ENCODE measurements around the gene ARR3. TPM values are rescaled to one million over a fixed set of nuclear protein-coding genes. Genes with fewer than 3 reads are reported as not detected.
A peak's percentile ranks its signal among the peaks of the same experiment; 100 is the strongest.
"Not testable (repeated sequence)": the region's sequence is repeated elsewhere in the genome, so short reads cannot be mapped to it uniquely, and the experiment has no call there.

Gene ARR3
- total RNA-seq, 1 donor from 2014 or later: not detected

DNA sequence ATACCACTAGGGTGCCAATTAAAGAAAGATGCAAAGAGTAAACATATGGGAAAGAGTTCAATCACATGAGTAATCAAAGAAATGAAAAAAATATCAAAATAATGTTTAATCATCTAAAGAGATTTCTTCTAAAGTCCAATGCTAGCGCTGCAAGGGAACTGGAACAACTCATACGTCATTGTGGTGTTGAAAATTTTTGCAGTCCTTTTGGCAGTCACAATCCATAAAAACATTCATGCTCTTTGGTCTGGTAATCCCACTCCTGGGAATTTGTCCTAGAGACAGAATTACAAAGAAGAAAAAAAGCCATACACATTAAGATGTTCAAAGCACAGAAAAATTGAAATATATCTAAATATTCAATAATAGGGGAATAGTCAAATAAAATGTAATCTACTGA, 12.7 kb upstream of the ARR3 start:
- TF ChIP-seq, protein P1, sequence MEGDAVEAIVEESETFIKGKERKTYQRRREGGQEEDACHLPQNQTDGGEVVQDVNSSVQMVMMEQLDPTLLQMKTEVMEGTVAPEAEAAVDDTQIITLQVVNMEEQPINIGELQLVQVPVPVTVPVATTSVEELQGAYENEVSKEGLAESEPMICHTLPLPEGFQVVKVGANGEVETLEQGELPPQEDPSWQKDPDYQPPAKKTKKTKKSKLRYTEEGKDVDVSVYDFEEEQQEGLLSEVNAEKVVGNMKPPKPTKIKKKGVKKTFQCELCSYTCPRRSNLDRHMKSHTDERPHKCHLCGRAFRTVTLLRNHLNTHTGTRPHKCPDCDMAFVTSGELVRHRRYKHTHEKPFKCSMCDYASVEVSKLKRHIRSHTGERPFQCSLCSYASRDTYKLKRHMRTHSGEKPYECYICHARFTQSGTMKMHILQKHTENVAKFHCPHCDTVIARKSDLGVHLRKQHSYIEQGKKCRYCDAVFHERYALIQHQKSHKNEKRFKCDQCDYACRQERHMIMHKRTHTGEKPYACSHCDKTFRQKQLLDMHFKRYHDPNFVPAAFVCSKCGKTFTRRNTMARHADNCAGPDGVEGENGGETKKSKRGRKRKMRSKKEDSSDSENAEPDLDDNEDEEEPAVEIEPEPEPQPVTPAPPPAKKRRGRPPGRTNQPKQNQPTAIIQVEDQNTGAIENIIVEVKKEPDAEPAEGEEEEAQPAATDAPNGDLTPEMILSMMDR (IDR thresholded peaks at IDR 0.05; ENCODE audit: unreplicated experiment): no peak
- no peak overlapping the region for H3K4me3 Mint-ChIP-seq (ENCODE audit: unreplicated experiment)

DNA sequence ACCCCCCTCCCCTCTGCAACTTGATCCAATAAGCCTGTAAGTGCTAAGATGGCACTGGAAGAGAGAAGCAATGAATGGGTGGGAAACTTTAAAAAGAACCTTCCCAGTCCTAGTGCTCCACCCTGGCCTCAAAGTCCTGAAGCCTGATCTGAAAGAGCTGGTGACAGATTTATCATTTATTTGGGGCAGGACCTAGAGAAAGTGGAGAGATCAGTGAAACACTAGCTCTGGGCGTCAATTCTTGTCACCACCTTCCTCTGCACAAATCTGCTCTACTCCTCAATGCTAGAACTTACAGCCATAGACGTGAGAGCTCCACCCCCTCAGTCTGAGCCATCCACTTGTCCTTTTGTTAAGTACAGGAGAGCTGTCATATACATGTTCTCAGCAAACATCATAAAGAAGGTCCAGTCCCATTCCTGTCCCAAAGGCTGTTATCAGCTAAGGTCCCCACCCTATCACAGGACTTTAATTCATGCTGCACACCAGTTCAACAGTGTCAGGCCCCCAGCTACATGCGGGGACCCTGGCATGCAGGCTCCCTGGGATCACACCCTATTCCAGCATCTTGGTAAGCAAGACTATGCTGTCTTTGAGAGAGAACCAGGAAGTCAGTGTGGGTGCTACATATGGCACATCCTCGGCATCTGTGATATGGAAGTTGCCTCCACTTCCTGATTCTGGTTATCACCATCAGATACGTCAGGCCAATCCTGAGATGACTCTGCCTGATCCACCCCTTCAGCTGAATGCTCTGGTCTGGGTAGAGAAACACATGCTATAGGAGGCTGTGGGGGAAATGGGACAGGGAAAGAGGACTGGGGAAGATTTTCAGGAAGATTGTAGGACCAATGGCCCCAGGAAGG, 10.5 kb upstream of the ARR3 start:
- Mint-ChIP-seq H3K27me3 (ENCODE audit: unreplicated experiment) (peaks cover 1% of the 10 kb centered on the region), H3K27ac (ENCODE audit: unreplicated experiment) (no peak overlapping the region), H3K9me3 (ENCODE audit: unreplicated experiment) (no peaks in the 10 kb centered on the region), H3K4me3 (ENCODE audit: unreplicated experiment) (no peak overlapping the region), H3K4me1 (ENCODE audit: unreplicated experiment) (peaks cover 15% of the 10 kb centered on the region), H3K36me3 (ENCODE audit: low read depth, unreplicated experiment) (peaks cover 3% of the 10 kb centered on the region)
- no peak for DNase-seq (ENCODE audit: low spot score)
- TF ChIP-seq, protein P1 (IDR thresholded peaks at IDR 0.05; ENCODE audit: unreplicated experiment): no peak

More for the DNA sequence above, 12.7 kb upstream of the ARR3 start:
- peaks cover 3% of the 10 kb centered on the region for H3K36me3 Mint-ChIP-seq (ENCODE audit: low read depth, unreplicated experiment)
- no peak overlapping the region for H3K27ac Mint-ChIP-seq (ENCODE audit: unreplicated experiment)
- H3K4me1 Mint-ChIP-seq (ENCODE audit: unreplicated experiment): peaks cover 15% of the 10 kb centered on the region
- peaks cover 1% of the 10 kb centered on the region for H3K27me3 Mint-ChIP-seq (ENCODE audit: unreplicated experiment)
- H3K9me3 Mint-ChIP-seq (ENCODE audit: unreplicated experiment): no peaks in the 10 kb centered on the region
- no peak for DNase-seq (ENCODE audit: low spot score)

DNA sequence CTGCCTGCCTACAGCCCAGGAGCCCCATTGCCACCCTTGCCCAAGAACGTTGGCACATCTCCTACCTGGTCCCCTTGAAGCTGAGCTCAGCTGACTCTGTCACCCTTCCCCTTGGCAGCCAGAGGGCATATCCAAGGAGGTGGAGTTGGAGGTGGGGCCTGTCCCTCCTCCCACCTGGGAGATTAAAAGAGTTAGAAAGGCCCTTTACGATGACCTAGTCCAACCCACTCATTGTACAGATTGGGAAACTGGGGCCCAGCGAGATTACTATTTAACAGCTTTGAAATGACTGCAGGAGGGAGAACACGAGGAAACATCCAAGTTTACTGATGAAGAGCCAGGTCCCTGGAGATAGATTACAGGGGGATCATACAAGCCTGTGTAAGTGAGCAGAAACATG, 8.0 kb upstream of the ARR3 start, which contains the start of gene P2RY4:
P2RY4 (minus strand) TSS at position 101 of the 400 bp plus-strand sequence. CDS start 580 bp downstream, outside the sequence.
- TF ChIP-seq, protein P1 (IDR thresholded peaks at IDR 0.05; ENCODE audit: unreplicated experiment): no peak
- H3K27me3 Mint-ChIP-seq (ENCODE audit: unreplicated experiment): peaks cover 1% of the 10 kb centered on the region

DNA sequence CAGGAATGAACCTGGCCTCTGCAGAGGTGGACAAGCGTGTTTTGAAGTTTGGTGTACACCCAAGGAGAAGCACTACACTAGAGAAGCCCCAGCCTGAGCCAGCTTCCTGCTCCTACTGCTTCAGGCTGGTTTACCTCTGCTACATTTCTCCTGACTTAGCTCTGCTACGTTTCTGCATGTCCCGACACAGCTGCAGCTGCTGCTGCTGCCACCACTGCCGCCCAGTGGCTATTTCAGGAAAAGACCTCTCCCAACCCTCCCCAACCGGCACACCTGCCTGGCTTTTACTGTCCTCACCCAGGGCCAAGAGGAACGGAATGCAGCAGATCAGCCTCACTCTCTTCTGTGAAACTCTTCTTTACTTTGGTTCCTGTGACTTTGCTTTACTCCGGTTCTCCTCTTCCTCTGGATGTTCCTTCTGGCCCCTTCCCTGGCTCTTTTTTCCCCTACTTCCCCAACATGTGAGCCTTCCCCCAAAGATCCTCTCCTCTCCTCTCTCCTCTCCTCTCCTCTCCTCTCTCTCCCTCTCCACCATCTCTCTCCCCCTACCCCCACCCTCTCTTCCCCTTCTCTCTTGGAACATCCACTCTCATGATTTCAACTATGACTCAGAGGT, 5.1 kb upstream of the ARR3 start:
- peak; percentile 58 for DNase-seq (ENCODE audit: low spot score)
- Mint-ChIP-seq H3K36me3 (ENCODE audit: low read depth, unreplicated experiment) (no peaks in the 10 kb centered on the region), H3K4me3 (ENCODE audit: unreplicated experiment) (no peak overlapping the region), H3K27ac (ENCODE audit: unreplicated experiment) (no peak overlapping the region), H3K9me3 (ENCODE audit: unreplicated experiment) (no peaks in the 10 kb centered on the region), H3K4me1 (ENCODE audit: unreplicated experiment) (no peaks in the 10 kb centered on the region), H3K27me3 (ENCODE audit: unreplicated experiment) (no peaks in the 10 kb centered on the region)
- TF ChIP-seq, protein P1 (IDR thresholded peaks at IDR 0.05; ENCODE audit: unreplicated experiment): peak; percentile 21

More for the DNA sequence above, 8.0 kb upstream of the ARR3 start, which contains the start of gene P2RY4:
- H3K27ac Mint-ChIP-seq (ENCODE audit: unreplicated experiment): no peak within 1 kb of the TSS
- H3K36me3 Mint-ChIP-seq (ENCODE audit: low read depth, unreplicated experiment): no peaks in the 10 kb centered on the region
- H3K4me3 Mint-ChIP-seq (ENCODE audit: unreplicated experiment): no peak within 1 kb of the TSS
- no peaks in the 10 kb centered on the region for H3K9me3 Mint-ChIP-seq (ENCODE audit: unreplicated experiment)
- H3K4me1 Mint-ChIP-seq (ENCODE audit: unreplicated experiment): peaks cover 6% of the 10 kb centered on the region
- no peak for DNase-seq (ENCODE audit: low spot score)

DNA sequence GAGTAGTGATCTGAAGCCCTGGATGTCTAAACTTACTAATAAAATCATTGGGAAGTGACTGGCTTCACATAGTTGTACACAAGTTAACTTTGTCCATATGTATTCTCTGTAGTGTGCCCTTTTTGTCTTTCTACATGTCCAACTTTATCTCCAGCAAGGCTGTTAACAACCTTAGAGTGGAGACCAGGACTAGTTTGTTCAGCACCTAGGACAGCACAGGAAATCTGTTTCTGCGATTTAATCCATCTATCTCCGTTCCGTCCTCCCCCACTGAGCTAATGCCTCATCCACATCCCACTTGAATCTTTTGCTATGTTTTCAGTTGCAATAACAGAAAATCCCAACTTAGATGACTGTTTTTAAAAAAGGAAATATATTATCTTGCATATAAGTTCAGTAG, 3.4 kb upstream of the ARR3 start:
- H3K36me3 Mint-ChIP-seq (ENCODE audit: low read depth, unreplicated experiment): no peaks in the 10 kb centered on the region
- TF ChIP-seq, protein P1 (IDR thresholded peaks at IDR 0.05; ENCODE audit: unreplicated experiment): no peak
- no peak overlapping the region for H3K27ac Mint-ChIP-seq (ENCODE audit: unreplicated experiment)

DNA sequence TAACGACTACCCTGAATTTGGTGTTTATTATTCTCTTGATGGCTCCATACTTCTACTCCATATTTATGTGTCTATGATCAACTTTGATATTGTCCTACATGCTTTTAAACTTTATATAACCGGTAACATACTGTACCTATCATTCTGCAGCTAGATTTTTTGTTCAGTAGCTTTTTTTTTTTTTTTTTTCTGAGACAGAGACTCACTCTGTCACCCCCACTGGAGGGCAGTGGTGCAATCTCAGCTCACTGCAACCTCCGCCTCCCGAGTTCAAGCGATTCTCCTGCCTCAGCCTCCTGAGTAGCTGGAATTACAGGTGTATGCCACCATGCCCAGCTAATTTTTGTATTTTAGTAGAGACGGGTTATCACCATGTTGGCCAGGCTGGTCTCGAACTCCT, 5.9 kb downstream of the ARR3 start:
- not testable (repeated sequence) for H3K4me1 Mint-ChIP-seq (ENCODE audit: unreplicated experiment); DNase-seq (ENCODE audit: low spot score); H3K9me3 Mint-ChIP-seq (ENCODE audit: unreplicated experiment); H3K27me3 Mint-ChIP-seq (ENCODE audit: unreplicated experiment); H3K27ac Mint-ChIP-seq (ENCODE audit: unreplicated experiment); H3K36me3 Mint-ChIP-seq (ENCODE audit: low read depth, unreplicated experiment); H3K4me3 Mint-ChIP-seq (ENCODE audit: unreplicated experiment)

More for the DNA sequence above, 3.4 kb upstream of the ARR3 start:
- DNase-seq (ENCODE audit: low spot score): no peak
- H3K27me3 Mint-ChIP-seq (ENCODE audit: unreplicated experiment): no peaks in the 10 kb centered on the region
- H3K4me3 Mint-ChIP-seq (ENCODE audit: unreplicated experiment): no peak overlapping the region
- no peaks in the 10 kb centered on the region for H3K4me1 Mint-ChIP-seq (ENCODE audit: unreplicated experiment)
- no peaks in the 10 kb centered on the region for H3K9me3 Mint-ChIP-seq (ENCODE audit: unreplicated experiment)

Data from endothelial cell (in vitro differentiated cells).